Fibroblast of pulmonary artery (primary cell): Measurements from ENCODE around the gene TMX2.
A peak's percentile ranks its signal among the peaks of the same experiment; 100 is the strongest.

Experiments
- DNase-seq: peaks from one replicate; pipeline ENCODE4 v3.0.0-alpha.2; 2010; ENCODE audit warnings: low read depth
- H3K4me3 ChIP-seq: replicated peaks from 2 replicates; pipeline ENCODE4 v1.5.1; 2011; ENCODE audit warnings: low read depth, mild to moderate bottlenecking, control low read depth, low read length, moderate library complexity
- TF ChIP-seq, protein P1 (sequence below): IDR thresholded peaks from 2 replicates; pipeline ENCODE4 v1.5.1; 2011; ENCODE audit warnings: mild to moderate bottlenecking, control low read depth, low read length, inconsistent platforms; ENCODE audit errors: missing control alignments

TMX2 gene

DNA sequence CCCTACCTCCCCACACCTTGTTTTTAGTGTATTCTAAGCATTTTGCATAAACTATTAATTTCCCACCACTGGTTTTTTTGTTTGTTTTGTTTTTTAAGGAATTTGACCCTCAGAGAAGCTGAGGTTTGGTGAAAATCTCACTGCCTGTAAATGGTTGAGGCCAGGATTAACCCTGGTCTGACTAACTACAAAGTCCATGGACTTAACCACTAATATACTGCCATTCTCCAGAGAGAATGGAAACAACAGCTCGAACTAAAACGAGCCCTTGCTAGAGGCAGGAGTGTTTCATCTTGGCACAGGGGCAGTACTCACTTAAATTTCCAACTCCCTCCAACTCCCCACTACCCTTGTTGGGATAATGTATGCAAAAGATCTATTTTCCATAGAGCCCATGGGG lies 52.2 kb downstream of the TMX2 start:
- H3K4me3 ChIP-seq = peak overlapping the region; percentile 71
- TF ChIP-seq, protein P1, sequence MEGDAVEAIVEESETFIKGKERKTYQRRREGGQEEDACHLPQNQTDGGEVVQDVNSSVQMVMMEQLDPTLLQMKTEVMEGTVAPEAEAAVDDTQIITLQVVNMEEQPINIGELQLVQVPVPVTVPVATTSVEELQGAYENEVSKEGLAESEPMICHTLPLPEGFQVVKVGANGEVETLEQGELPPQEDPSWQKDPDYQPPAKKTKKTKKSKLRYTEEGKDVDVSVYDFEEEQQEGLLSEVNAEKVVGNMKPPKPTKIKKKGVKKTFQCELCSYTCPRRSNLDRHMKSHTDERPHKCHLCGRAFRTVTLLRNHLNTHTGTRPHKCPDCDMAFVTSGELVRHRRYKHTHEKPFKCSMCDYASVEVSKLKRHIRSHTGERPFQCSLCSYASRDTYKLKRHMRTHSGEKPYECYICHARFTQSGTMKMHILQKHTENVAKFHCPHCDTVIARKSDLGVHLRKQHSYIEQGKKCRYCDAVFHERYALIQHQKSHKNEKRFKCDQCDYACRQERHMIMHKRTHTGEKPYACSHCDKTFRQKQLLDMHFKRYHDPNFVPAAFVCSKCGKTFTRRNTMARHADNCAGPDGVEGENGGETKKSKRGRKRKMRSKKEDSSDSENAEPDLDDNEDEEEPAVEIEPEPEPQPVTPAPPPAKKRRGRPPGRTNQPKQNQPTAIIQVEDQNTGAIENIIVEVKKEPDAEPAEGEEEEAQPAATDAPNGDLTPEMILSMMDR = no peak
- DNase-seq = no peak

DNA sequence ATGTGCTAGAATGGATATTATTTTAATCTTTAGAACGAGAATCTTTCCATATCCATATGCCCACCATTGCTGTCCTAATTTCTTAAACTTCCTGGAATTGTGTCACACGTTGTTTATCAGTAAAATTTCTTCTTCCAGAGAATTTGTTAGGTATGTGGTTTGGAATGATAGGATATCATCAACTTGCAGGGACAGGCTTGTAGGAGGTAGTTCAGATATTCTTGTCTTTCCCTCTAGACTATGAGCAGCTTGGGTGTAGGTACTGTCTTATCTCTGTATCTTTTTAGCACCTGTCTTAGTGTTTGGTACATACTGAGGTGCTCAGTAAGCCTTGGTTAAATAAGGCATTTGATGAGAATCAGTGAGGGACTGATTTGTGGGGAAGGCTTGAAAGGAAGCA lies 52.6 kb downstream of the TMX2 start:
- no peak for DNase-seq
- TF ChIP-seq, protein P1 = no peak
- H3K4me3 ChIP-seq = peak overlapping the region; percentile 71

DNA sequence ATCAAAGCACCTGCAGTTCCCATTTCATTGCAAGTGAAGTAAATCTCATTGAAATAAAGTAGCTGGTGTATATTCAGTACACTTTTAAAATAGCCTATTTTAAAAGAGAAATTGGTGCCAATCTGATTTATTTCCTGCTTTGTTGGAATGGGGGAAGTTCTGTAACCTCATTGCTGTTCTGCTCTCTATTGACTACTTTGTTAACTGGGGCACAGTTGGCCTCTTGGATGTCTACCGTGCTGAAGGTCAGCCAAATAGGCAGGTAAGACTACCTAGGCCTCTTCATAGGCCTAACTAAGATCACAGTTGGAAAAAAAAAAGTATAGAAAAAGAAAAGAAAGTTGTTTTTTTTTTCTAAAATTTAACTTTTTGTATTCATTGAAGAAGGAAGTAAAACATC lies 58.4 kb downstream of the TMX2 start:
- no peak for DNase-seq
- no peak overlapping the region for H3K4me3 ChIP-seq
- TF ChIP-seq, protein P1 = no peak

DNA sequence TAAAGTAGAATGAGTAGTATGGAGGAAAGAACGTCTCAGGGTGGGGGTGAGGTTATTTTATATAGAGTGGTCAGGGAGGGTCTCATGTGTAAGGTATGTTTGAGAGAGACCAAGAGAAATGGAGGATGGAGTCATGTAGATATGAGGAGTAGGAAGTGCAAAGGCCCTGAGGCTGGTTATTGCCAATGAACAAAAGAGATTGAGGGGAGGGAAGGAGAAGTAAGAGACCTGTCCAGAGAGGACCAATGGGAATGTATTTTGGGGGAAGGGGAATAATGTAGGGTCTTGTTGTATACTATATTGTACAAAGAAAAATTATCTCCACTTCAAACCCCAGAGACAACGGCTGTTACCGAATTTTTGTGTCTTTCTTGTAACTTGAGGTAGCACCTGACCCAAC lies 59.0 kb downstream of the TMX2 start:
- H3K4me3 ChIP-seq = no peak overlapping the region
- DNase-seq = no peak
- TF ChIP-seq, protein P1 = no peak

DNA sequence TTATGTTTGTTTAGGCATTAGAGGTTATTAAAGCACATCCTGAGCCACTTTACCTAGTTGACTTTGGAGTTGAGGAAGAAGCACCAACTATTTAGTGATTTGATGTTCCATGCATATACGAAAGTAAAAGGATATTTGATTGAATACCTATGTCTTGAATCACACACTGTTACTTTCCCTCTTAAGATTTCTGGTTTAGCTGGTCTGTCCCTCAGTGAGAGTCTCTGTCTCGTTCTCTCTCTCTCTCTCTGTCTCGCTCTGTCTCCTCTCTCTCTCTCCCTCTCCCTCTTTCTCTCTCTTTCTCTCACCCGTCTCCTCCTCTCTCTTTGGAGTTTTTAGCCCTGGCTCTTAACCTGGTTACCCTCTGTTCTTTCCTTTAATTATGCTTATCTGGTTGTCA lies 60.2 kb downstream of the TMX2 start:
- DNase-seq = no peak
- no peak overlapping the region for H3K4me3 ChIP-seq
- TF ChIP-seq, protein P1 = no peak

DNA sequence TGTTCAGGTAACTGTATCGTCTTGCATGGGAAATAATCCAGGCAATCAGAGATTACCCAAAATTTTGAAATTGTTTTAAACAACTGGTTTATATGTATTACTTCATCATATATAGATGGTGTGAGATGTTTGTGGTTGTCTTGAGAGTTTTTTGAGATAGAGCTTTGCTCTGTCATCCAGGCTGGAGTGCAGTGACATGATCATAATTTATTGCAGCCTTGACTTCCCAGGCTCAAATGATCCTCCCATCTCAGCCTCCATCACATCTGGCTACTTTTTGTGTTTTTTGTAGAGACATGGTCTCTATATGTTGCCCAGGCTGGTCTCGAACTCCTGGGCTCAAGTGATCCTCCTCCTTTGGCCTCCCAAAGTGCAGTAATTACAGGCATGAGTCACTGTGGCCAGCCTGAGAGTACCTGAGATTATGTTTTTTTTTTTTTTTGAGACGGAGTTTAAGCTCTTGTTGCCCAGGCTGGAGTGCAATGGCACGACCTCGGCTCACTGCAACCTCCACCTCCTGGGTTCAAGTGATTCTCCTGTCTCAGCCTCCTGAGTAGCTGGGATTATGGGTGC lies 60.7 kb downstream of the TMX2 start:
- DNase-seq = no peak
- no peak overlapping the region for H3K4me3 ChIP-seq
- TF ChIP-seq, protein P1 = no peak

DNA sequence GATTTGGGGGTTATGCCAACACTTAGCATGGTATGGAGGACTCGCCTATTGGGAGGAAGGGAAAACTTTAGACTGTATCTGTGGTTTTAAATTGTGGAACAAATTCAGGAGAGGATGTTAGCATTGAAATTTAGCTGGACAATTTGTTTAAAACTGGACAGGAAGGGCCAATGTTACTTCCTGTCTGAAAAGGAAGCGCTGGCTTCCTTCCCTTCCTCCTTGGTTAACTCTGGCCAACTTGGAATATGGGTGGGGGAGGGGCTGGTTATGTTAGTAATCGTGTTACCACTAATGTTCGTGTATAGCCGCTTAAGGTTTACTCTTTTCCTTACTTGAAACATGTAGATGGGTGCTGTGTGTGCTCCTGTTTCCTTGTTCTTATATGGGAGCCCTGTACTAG lies 63.1 kb downstream of the TMX2 start:
- no peak for DNase-seq
- TF ChIP-seq, protein P1 = no peak
- peak overlapping the region; percentile 36 for H3K4me3 ChIP-seq
